ENCODE results near the gene DDX54.

The DDX54 gene

DNA sequence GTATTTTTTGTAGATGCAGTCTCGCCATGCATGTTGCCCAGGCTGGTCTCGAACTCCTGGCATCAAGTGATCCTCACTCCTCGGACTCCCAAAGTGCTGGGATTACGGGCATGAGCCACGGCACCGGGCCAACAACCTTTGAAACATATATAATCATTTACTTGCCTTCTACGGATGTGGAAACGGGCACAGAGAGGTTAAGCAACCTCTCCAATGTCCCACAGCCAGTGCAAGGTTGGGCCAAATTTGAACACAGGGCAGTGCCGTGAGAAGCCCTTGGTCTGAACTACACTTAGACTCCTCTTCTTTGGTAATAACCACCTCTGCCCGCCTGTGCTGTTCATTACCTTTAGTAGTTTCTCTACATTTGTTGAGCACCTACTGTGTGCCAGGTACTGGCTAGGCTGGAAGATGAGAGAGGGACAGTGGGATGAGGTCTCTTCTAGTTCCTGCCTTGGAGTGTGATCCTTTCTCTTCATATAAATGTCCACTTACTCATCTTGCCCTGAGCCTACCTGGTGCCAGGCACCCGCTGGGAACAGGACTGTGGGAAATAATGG, 2.2 kb downstream of the DDX54 start:
- in situ Hi-C loops (cut with MboI; ENCODE audit: low sequenced_read_pairs, unreplicated experiment), result loop anchor here (25.0 kb wide), 1 partner anchor 729 kb away; no protein-coding TSS in a partner anchor
- no peak for DNase-seq (ENCODE audit: low spot score)
- TF ChIP-seq, protein P1, sequence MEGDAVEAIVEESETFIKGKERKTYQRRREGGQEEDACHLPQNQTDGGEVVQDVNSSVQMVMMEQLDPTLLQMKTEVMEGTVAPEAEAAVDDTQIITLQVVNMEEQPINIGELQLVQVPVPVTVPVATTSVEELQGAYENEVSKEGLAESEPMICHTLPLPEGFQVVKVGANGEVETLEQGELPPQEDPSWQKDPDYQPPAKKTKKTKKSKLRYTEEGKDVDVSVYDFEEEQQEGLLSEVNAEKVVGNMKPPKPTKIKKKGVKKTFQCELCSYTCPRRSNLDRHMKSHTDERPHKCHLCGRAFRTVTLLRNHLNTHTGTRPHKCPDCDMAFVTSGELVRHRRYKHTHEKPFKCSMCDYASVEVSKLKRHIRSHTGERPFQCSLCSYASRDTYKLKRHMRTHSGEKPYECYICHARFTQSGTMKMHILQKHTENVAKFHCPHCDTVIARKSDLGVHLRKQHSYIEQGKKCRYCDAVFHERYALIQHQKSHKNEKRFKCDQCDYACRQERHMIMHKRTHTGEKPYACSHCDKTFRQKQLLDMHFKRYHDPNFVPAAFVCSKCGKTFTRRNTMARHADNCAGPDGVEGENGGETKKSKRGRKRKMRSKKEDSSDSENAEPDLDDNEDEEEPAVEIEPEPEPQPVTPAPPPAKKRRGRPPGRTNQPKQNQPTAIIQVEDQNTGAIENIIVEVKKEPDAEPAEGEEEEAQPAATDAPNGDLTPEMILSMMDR (IDR thresholded peaks at IDR 0.05; ENCODE audit: borderline replicate concordance, control extremely low read depth, extremely low read depth, insufficient read depth, missing control alignments), result no peak

DNA sequence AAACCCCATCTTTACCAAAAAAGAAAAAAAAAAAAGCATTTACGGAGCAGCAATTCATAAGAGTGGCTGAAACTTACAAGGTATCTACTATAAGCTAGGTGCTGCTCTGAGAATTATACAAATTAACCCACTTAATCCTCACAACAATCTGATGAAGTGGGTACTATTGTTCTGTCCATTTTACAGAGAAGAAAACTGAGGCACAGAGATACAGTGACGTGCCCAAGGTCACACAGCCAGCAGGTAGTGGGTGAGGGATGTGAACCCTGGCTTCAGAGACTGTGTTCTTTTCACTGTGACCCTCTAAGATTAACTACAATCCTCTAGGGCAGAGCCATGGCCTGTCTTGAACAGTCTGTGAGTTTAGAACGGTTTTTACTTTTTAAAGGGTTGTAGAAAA, 3.3 kb downstream of the DDX54 start:
- TF ChIP-seq, protein P1 (IDR thresholded peaks at IDR 0.05; ENCODE audit: borderline replicate concordance, control extremely low read depth, extremely low read depth, insufficient read depth, missing control alignments), result no peak
- no peak for DNase-seq (ENCODE audit: low spot score)
- in situ Hi-C loops (cut with MboI; ENCODE audit: low sequenced_read_pairs, unreplicated experiment), result loop anchor here (25.0 kb wide), 1 partner anchor 730 kb away; no protein-coding TSS in a partner anchor

DNA sequence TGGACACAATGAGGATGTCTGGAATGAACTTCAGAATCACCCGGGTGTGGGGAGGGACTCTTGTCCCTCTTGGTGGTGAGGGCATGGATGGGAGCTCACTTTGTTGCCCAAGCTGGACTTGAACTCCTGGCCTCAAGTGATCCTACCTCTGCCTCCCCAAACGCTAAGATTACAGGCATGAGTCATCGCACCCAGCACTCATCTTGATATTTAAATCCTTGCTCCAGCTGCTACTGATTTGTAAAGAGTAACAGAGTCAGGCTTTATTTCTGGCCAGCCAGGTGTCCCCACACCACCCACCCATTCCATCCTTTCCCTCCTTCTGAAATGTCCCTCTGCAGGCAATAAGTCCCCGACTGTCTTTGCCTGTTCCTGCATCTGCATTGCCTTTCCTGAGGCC, 4.9 kb downstream of the DDX54 start:
- TF ChIP-seq, protein P1 (IDR thresholded peaks at IDR 0.05; ENCODE audit: borderline replicate concordance, control extremely low read depth, extremely low read depth, insufficient read depth, missing control alignments), result no peak
- in situ Hi-C loops (cut with MboI; ENCODE audit: low sequenced_read_pairs, unreplicated experiment), result loop anchor here (25.0 kb wide), 1 partner anchor 732 kb away; no protein-coding TSS in a partner anchor
- DNase-seq (ENCODE audit: low spot score), result no peak

DNA sequence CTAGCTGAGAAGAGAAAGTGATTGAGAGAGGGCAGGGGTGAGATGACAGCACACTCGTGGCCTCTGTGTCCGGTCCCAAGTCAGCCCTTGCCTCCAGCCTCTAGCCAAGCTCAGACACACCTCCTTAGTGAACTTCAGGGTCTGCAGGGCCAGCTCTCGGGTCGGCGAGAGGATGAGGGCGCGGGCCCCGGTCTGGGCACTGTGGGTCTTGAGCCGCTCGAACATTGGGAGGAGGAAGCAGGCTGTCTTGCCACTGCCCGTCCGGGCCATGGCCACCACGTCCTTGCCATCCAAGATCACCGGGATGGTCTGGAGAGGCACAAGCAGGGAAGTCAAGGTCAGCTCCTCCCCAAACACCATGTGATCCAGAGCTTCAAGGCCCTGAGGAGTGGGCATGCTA, 6.3 kb downstream of the DDX54 start:
- TF ChIP-seq, protein P1 (IDR thresholded peaks at IDR 0.05; ENCODE audit: borderline replicate concordance, control extremely low read depth, extremely low read depth, insufficient read depth, missing control alignments), result no peak
- no peak for DNase-seq (ENCODE audit: low spot score)
- in situ Hi-C loops (cut with MboI; ENCODE audit: low sequenced_read_pairs, unreplicated experiment), result loop anchor here (10.0 to 25.0 kb wide), 2 partner anchors 124 to 733 kb away; partner anchors contain the start of gene DTX1

DNA sequence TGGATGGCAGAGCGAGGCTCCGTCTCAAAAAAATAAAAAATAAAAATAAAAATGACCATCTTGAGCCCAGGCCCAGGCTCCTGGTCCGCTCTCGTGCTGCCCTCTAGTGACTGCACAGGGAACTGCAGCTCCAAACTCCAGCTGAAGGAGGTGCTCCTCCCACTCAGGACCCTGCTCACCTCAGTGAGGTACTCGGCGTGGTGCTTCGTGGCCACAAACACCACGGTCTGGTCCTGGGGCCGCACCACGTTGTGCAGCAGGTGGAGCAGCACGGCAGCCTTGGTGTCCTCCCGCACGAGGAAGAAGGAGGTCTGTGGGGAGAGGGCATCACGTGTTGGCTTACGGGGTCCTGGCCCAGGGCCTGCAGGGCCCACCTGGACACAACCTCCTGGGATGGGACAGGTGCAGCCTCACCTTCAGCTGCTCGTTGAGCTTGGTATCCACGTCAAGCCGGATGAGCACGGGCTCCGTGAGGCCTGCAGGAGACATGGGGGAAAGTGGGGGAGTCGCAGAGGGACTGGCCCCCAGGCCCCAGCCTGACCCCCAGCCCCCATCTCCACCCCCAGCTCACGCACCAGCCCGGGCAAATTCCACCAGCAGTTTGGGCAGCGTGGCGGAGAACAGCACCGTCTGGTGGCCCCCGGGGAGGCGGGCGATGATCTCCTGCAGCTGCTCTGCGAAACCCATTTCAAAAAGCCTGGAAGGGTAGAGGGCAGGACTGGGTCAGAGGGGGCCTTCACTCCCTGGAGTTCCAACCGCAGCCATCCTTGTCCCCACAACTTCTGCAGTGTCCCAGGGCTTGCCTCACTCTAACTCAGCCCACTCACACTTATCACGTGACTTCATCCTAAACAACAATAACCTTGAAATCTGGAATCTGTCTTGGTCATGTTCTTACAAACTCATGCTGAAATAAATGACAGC, 10.6 kb downstream of the DDX54 start:
- TF ChIP-seq, protein P1 (IDR thresholded peaks at IDR 0.05; ENCODE audit: borderline replicate concordance, control extremely low read depth, extremely low read depth, insufficient read depth, missing control alignments), result peak; percentile 99

DNA sequence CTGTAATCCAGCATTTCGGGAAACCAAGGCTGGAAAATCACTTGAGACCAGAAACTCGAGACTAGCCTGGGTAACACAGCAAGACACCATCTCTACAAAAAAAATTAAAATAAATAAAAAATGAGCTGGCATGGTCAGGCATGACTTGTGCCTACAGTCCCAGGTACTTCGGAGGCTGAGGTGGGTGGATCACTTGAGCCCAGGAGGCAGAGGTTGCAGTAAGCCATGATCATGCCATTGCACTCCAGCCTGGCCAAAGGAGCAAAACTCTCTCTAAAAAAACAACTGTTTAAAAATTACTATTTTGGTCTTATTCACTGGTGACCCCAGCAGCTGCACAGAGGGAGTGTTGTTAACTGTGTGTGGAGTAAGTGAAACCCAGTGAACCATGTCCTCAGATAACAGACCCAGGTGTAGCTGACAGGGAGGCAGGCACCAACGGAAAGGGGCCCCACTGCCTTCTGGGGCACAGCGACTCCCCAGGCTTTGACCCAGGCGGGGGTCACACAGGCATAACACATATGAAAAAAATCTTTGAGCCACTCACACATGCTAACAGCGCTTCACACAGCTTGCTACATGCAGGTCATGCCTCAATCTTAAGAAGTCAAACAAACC, 12.1 kb downstream of the DDX54 start:
- DNase-seq (ENCODE audit: low spot score), result peak; percentile 72
- in situ Hi-C loops (cut with MboI; ENCODE audit: low sequenced_read_pairs, unreplicated experiment), result loop anchor here (10.0 kb wide), 1 partner anchor 118 kb away; the partner anchor contains the start of gene DTX1
- TF ChIP-seq, protein P1 (IDR thresholded peaks at IDR 0.05; ENCODE audit: borderline replicate concordance, control extremely low read depth, extremely low read depth, insufficient read depth, missing control alignments), result no peak

More for the DNA sequence above, 10.6 kb downstream of the DDX54 start:
- in situ Hi-C loops (cut with MboI; ENCODE audit: low sequenced_read_pairs, unreplicated experiment), result loop anchor here (10.0 to 25.0 kb wide), 2 partner anchors 120 to 738 kb away; partner anchors contain the start of gene DTX1
- peak; percentile 91 for DNase-seq (ENCODE audit: low spot score)
